GM18520 (cell line): ENCODE results near the gene CCDC33.

ENCODE experiments used
- ATAC-seq: cut with Tn5 transposase; IDR thresholded peaks from one replicate; pipeline ENCODE4 v1.9.1; 2021; ENCODE audit not compliant: unreplicated experiment

The CCDC33 gene

DNA sequence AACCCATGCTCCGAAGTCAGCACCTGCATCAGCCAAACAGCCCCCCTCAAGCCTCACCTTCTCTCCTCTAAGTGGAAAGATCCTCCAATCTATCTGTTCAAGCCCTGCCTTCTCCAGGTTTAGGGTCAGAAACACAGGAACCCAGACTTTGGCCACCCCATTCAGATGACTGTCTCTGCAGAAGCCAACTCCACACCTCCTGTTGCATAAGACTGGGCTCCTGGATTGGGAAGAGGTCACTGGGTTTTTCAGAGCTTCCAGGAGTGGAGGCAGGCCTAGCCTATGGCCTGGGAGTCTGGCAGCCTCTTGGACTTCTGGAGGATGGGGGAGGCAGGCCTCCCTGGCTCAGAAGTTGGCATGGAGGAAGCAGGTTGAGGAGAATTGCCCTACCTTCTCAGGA, 21.5 kb downstream of the CCDC33 start:
- no peak for ATAC-seq

DNA sequence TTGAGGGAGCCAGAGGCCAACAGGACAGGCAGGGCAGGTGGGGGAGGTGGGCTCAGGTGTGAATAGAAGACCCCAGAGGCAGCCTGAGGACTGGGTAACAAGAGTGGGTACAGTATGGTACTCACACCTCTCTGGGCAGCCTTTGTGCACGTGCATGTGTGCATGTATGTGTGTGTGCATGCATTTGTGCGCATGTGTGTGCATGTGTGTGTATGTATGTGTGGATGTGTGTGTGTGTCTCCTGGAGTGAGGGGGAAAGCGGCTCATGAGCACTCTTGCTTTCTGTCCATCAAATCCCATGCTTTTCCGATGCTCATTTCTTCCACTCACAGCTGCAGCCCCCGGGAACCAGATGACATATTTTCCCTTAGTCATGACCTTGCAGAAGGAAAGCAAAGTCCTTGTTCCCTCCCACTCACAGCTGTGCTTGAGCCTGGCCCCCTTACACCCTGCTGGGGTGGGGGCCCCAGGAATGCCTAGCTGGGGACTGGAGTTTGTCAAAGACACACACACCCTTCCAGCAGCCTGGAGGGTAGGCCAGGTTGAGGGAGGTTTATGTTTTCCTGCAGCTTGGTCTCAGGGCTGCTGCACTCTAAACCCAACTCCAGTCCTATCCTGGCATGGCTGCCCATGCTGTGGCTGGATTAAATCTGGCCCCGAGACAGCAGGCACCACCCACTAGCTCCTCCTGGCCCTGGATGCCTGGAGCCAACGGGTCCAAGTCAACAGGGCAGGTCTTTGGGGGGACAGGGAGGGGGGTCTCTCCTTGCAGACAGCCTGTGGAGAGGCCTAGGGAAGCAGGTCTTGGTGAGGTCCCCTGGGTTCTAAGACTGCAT, 22.5 kb downstream of the CCDC33 start:
- no peak for ATAC-seq

DNA sequence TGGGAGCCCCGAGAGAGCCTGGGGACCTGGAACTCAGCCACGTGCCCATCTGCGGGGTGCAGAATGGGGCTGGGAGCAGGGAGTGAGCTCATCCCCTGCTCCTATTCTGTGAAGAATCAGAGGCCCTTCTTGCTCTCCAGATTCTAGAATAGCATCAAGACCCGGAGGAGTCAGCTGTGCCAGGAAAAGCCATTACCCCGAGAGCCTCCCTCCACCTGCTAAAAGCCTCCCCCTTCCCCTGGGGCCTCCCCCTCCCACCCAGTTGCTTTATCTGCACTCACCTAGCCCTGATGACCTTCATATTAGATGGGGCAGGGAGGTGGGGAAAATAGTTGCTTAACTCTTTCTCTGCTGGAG, 23.1 kb downstream of the CCDC33 start:
- ATAC-seq: no peak

DNA sequence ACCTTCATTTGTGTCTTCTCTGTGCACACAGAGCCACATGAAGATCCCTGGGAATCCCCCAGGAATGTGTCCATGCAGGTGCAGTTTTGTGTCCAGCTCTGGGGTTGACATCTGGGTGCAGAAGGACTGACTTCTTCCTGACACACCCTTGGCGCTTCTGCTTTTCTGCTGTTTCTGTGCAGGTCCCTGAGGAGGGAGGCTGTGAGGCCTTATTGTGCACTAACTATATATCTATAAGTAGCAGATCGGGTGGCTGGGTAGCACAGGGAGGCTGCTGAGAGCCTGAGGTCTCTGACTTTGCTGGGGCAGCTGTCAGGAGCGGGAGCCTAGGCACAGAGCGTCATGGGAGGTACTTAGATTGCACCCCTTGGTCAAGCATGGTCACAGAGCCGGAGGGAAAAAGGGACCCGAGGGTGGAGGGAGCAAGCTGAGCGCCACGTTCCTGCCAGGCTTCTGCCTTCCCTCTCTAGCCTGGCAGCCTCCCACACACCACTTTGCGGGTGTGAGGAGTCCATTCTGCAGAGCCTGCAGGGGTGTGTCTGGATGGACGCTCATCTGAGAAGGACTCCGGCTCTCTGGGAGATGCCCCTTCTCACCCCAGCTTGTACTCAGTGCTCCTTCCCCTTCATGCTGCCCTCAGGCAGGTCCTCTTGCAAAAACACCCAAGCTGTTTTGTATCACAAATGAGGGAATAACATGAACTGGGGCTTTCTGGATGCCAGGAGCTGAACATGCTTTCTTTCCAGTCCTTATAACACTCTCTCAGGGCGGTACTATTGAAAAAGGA, 23.9 kb downstream of the CCDC33 start:
- ATAC-seq: no peak

GRCh38 chr15:74261041-74261440, 24.9 kb downstream of the CCDC33 start:
- ATAC-seq: no peak

GRCh38 chr15:74261685-74262084, 25.6 kb downstream of the CCDC33 start:
- ATAC-seq: no peak

GRCh38 chr15:74262151-74262550, 26.0 kb downstream of the CCDC33 start:
- no peak for ATAC-seq

- ATAC-seq: no peak
Observed at GRCh38 chr15:74262625-74263024, 26.5 kb downstream of the CCDC33 start.

DNA sequence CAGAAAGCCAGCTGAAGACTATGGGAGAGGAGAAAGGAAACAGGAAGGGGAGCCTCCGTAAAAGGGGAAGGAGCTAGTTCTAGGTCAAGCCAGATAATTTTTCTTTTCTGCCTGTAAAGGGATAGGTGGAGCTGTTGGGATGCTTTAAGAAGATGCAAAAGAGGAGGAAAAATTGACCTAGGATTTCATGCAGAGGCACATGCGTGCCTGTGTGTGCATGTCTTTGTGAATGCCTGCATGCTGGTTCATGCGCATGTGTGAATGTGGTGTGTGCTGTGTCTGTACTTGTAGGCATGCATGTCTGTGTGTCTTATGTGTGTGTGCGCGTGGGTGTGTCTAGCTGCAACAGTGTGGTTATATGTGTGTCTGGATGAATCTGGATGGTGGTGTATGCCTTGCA, 27.3 kb downstream of the CCDC33 start:
- no peak for ATAC-seq

DNA sequence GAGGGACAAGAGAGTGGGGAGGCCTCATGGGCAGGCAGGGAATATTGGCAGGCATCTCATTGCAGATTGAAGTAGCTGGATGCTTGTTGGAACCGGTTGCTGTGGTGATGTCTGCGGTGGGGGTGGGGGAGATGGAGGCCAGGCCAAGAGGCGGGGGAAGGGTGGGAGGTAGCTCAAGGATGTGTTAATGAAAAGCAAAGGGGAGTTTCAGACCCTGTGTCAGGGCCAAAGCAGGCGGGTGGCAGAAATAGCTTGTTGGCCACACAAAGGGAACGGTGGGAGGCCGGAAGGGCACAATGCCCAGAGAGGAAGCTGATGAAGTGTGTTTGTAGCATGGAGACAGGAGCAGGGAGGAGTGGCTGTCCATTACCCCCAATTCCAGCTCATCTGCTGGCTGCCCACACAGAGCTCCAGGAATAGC, 28.0 kb downstream of the CCDC33 start:
- ATAC-seq: no peak

GRCh38 chr15:74265046-74265639, 29.0 kb downstream of the CCDC33 start:
- no peak for ATAC-seq

DNA sequence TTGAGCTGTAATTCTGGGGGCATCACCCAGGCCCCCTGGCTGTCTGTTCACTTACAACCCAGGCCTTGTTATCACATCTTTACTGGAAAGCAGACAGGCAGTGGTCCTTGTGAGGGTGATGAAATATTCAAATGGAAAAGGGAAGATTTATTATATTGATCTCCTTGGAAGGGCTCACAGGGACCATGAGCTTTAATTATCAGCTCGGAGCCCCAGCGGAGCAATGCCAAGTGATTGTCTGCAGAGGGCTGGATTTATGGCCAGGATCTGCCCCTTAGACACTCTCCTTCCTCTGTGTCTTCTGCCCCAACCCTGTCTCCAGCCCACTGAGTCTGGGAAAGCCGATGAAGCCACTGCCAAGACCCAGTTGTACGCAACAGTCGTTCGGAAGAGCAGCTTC, 31.9 kb downstream of the CCDC33 start:
- ATAC-seq: no peak

GRCh38 chr15:74269362-74270035, 33.4 kb downstream of the CCDC33 start:
- ATAC-seq: no peak

GRCh38 chr15:74270155-74270554, 34.0 kb downstream of the CCDC33 start:
- ATAC-seq: no peak

DNA sequence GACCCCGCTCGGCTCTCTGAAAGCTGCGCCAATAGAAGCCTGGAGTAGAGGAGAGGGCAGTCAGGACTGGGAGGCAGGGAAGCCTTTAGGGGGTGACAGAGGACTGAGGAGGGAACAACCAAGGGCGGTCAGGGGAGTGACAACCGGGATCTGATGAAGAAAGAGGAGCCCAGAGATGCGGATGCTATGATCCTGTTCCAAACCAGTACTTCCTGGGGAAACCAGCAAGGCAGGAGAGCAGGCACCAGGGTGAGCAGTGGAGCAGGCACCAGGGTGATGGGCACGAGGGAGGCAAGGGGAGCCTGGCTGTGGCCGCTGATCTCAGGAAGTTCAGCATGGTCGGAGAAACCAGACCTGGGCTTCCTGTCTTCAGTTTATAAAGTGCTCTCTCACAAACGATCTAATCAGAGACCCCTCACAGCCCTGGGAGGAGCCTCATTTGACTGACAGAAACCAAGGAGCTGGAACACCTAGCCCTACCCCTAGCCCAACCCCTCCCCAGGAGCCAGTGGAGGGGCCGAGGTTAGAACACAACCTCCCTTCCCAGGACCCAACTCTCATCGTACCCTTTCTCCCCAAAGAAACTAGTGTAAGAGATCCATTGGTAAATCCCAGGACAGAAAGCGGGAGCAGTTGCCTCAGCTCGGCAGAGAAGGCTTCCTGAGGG, 34.9 kb downstream of the CCDC33 start:
- ATAC-seq: no peak

DNA sequence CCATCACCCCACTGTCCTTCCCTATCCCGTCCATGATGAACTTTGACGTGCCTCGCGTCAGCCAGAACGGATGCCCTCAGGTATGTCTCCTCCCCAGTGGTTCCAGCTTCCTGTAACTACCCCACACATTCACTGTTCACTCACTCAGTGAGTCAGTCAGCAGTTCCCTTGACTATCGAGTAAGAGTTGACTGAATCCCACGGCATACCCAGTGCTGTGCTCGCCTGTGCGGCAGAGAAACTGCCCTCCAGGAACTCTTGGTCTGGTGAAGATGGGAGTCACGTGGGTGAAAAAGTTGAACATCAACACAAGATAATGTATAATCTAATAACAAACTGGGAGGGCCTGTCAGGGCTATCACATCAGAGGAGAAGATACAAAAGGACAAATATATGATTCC, 36.7 kb downstream of the CCDC33 start:
- no peak for ATAC-seq

GRCh38 chr15:74274470-74275038, 38.4 kb downstream of the CCDC33 start:
- no peak for ATAC-seq

GRCh38 chr15:74275957-74276356, 39.8 kb downstream of the CCDC33 start:
- ATAC-seq: no peak

- ATAC-seq: no peak
Observed at GRCh38 chr15:74276560-74276959, 40.4 kb downstream of the CCDC33 start.

DNA sequence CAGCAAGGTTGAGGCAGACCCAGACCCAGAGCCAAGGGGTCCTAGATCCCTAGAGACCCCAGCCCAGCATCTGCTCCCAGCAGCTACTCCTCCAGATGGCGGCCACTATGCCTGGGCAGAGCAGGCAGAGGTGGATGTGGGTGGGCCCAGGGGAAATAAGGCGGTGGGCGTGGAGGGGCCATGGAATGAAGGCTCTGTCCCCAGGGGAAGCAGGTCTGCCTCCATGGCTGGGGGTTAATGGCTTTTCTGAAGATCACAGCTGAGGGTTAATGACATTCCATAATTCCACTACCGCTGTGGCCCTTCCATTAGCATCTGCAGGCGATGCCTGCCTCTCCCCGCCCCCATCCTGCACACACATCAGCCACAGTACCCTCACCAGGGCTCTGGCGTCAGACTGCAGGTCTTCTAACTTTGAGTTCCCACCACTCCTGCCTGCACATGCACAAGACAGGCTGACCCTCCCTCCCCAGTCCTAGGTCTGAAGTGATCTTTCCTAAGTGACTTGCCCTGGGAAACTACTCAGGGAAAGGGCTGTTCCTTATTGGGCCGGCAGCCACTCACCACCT, 41.2 kb downstream of the CCDC33 start:
- ATAC-seq: no peak
